ENCODE data around the gene ITPR2.

GRCh38 chr12:26429070-26429691 is 403.8 kb downstream of the ITPR2 start:
- no peak for TF ChIP-seq CTCF (conservative IDR thresholded peaks at IDR 0.05; ENCODE audit: low read depth, low read length)
- no peak for TF ChIP-seq EZH2phosphoT487 (IDR thresholded peaks at IDR 0.05; ENCODE audit: borderline replicate concordance, low read length)

Data from PC-3 (cell line).